GM21737 (cell line): ENCODE results near the gene IKBKE.
"Not testable (repeated sequence)": the region's sequence is repeated elsewhere in the genome, so short reads cannot be mapped to it uniquely, and the experiment has no call there.

Experiments used
- ATAC-seq: cut with Tn5 transposase; IDR thresholded peaks from one replicate; pipeline ENCODE4 v1.9.1; 2021; ENCODE audit warnings: mild to moderate bottlenecking, moderate library complexity; ENCODE audit not compliant: unreplicated experiment

IKBKE gene

DNA sequence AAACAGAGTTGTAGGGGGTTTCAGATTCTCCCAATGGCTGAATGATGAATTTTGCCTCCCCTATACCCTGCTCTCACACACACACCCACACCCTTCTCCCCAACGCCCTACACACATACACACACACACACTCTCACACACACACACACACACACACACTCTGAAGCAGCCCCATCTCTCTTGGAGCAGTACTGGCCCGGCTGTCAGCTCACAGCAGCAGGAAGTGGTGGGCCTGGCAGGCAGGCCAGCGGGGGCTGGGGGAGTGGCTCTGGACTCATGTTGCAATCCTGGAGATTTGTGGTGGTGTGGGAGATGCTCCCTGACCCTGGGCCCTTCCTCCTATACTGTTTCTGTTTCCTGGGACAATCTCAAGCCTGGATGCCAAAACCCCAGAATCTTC is 2.2 kb downstream of the IKBKE start:
- no peak for ATAC-seq

DNA sequence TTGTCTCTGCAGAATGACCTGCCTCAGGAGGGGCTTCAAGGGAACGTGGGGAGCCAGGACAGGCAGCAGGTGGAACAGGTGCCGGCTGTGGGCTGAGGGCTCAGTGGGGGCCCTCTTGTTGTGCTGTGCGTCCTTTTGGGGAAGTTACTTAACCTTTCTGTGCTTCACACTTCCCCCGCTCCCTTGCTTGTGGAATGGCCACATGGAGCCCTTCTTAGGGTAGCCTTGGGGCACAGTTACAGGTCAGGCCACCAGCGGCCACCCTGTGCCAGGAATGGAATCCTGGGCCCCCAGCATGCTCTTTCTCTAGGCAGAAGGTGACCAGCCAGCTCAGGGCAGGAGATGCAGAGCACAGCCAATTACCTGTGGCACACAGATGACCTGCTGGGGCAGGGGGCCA is 2.6 kb downstream of the IKBKE start:
- ATAC-seq: no peak

DNA sequence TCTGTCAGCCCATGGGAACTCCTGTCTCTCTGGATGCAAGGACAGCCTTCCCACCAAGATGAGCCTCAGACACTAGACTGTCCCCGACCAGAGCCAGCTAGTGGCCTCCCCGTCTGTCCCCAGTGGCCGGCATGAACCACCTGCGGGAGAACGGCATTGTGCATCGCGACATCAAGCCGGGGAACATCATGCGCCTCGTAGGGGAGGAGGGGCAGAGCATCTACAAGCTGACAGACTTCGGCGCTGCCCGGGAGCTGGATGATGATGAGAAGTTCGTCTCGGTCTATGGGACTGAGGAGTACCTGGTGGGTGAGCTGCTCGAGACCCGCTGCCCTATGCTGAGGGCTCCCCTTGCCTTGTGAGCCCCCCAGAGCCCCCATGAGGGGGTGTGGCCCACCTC is 5.8 kb downstream of the IKBKE start:
- ATAC-seq: no peak

DNA sequence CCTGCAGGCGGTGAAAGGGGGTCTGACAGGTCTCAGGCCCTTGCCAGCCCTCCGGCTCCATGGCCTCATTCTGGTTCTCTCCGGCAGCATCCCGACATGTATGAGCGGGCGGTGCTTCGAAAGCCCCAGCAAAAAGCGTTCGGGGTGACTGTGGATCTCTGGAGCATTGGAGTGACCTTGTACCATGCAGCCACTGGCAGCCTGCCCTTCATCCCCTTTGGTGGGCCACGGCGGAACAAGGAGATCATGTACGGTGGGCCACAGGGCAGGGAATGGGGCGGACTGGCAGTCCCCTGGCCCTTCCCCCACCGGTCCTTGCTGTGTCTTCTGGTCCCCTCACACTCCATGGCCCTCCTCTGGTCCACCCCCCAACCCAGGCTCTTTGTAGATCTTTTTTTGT is 6.3 kb downstream of the IKBKE start:
- ATAC-seq: no peak

DNA sequence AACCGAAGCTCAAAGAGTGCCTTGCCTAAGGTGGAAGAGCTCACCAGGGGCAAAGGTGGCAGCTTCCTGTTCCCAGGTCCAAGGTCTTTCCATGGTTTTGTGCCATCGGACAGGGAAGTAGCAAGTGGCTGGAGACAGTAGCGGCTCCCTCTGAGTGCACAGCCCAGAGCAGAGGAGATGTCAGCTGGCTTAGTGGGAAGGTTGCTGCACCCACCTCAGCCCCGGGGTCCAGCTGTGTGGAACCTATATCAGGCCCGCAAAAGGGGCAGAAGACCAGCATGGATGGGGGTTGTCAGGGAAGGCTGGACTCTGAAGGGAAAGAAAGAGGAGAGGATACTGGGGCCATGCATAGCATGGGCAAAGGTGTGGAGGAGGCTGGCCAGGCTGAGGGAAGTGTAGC is 6.8 kb downstream of the IKBKE start:
- ATAC-seq: no peak

DNA sequence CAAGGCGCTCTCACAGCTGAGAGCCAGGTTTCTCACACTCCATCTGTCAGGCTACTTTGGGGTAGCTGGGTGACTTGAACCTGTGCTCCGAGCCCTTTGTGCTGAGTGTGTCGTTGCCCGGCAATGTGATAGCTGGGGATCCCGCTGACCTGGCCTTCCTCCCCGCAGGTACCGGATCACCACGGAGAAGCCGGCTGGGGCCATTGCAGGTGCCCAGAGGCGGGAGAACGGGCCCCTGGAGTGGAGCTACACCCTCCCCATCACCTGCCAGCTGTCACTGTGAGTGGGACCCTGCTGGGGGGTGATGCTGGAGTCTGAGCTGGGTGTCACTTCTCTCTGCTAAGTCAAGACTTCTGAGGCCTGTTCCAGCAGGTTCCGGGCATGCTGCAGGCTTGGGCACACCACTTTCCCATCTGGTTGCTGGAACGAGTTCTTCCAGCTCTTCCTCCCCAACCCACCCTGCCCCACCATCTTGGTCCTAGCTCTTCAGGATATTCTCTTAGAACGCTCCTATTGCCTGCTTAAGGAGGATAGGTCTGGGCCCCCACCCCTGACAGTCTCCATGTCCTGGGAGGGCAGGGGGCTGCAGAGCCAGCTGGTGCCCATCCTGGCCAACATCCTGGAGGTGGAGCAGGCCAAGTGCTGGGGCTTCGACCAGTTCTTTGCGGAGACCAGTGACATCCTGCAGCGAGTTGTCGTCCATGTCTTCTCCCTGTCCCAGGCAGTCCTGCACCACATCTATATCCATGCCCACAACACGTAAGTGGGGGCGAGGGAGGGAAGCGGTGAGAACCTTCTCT is 7.5 kb downstream of the IKBKE start:
- no peak for ATAC-seq

DNA sequence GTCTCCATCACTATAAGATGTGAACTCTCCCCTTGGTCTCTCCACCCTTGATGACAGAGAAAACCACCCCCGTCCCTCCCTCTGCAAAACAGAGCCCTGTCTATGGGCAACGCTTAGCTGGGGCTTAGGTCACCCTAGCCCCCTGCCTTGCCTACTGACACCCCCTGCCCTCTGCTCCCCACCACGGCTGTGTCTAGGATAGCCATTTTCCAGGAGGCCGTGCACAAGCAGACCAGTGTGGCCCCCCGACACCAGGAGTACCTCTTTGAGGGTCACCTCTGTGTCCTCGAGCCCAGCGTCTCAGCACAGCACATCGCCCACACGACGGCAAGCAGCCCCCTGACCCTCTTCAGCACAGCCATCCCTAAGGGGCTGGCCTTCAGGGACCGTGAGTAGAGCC is 8.5 kb downstream of the IKBKE start:
- no peak for ATAC-seq

DNA sequence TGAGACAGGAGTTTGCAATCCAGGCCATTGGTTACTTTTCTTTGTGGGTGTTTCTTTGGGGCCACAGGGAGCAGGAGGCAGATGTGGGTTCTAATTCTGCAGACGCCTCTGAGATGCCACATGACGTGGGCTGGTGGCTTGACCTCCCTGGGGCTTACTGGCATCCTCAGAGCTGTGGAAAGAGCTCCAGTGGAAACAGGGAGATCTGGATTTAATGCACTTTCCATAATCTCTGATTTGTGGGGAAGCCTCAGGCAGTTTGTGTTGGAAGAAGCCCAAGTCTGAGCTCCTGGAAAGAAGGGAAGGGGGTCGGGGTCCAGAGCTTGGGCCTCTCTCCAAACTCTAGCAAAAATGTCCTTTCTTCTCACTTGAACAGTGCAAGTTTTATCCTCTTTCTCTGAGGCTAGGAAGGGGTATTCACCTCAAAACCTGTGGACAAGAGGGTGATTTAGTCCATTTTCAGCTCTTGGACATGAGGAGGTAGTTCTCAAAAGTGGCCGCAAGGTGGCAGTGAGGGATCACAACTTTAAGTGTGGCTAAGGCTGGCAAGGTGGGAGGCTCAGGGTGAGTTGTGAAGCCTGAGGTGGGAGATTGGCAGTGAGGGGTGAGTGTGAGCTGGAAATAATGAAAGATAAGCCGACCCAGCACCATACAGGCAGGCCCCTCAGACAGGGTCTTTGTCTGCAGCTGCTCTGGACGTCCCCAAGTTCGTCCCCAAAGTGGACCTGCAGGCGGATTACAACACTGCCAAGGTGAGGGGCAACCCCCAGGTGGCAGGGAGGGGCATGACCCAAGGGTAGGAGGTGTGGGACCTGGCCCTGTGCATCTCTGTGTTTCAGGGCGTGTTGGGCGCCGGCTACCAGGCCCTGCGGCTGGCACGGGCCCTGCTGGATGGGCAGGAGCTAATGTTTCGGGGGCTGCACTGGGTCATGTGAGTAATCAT is 9.2 kb downstream of the IKBKE start:
- no peak for ATAC-seq

DNA sequence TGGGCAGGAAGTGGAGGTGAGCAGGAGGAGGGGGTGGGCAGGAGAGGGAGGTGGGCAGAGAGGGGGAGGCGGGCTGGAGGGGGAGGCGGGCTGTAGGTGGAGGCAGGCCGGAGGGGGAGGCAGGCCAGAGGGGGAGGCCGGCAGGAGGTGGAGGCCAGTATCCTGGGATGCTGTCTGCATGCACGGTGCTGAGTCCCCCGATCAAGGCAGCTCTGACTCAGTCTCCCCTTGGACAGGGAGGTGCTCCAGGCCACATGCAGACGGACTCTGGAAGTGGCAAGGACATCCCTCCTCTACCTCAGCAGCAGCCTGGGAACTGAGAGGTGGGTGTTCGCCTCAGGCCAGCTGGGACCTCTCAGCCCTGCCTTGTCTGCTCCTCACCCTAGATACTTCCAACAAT is 9.9 kb downstream of the IKBKE start:
- no peak for ATAC-seq

DNA sequence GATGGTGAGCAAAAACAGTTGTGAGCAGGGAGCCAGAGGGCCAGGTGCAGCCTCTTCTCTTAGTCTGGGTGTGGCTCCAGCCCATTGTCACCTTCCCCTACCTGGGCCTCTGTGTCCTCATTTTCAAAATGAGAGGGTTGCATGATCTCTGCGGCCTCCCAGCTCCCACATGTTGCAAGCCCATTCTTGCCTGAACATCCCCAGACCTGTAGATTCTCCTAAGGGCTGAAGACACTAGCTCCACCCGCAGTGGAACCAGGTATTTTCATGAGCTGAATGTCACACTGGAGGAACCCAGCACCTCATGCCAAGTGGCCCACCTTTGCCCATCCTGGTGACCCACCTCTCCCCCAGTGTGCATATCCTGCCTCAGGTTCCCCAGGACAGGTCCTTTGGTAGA is 12.3 kb downstream of the IKBKE start:
- ATAC-seq: no peak

DNA sequence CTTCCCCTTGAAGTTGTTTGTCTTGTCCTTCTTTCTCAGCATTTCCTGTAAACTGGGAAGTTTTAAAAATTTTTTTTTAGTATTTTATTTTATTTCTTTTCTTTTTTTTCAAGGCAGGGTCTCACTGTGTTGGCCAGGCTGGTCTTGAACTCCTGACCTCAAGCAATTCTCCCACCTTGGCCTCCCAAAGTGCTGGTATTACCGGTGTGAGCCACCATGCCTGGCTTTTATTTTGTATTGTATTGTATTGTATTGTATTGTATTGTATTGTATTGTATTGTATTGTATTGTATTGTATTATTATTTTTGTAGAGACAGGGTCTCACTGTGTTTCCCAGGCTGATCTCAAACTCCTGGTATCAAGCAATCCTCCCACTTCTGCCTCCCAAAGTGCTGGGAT is 13.6 kb downstream of the IKBKE start:
- not testable (repeated sequence) for ATAC-seq

DNA sequence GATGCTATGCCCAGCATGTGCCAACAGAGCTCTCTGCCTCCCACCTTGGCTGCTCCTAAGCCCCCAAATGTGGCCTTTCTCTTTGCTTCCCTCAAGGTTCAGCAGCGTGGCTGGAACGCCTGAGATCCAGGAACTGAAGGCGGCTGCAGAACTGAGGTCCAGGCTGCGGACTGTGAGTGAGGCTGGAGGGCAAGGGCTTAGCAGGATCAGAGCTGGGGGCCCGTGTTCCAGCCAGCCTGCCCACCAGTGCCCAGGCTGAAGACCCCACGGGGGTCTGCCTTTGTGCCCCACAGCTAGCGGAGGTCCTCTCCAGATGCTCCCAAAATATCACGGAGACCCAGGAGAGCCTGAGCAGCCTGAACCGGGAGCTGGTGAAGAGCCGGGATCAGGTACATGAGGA is 14.6 kb downstream of the IKBKE start:
- no peak for ATAC-seq

DNA sequence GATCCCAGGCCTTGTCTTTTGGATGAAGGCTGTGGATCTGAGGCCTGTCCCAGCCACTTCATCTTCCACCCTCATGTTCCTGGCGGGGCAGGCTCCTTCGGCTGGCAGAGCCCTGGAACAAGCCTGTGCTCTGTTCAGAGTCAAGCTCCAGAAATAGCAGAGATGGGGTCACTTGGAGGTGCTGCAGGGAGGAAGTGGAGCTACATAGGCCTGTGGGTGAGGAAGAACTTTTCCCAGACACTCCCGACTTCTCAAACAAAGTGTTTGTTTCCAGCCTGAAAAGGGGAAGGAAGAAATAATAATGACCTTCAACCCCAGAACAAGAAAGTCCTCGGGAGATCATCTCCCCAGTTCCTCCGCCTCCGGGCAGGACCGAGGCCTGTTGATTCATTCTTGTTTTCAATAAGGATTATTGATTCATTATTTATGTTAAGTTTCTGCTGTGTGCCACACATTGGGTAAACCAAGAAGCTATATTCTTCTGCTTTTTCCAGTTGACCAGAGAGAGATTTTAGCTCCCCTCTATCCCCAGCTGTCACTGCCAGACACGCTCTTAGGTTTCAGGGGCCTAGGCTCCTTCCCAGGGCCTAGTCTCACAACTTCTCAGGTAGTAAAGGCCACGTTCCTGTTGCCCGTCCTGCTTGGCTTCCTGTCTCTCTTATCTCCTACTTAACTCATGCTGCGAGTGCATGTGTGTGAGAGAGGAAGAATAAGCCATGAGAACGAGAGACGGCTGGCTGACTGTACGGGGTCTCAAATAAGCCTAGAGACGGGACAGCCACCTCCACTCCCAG is 16.9 kb downstream of the IKBKE start:
- ATAC-seq: no peak

DNA sequence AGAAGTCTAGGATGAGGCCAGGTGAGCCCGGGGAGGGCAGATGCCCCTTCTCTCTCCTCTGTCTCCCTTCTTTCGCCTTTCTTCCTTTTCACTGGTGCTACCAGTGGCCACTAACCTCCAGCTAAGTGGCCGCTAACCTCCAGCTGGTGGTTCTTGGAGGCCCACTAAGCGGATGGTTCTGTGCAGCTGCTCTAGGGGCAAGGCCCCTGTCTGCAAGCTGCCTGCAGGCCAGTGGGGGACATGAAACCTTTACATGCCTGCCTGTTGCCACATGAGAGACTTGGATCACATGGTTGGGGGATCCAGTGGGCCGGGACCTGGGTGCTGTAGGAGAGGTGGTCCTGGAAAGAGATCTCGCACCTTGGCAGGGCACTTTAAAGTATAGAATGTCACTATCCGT is 17.7 kb downstream of the IKBKE start:
- no peak for ATAC-seq

DNA sequence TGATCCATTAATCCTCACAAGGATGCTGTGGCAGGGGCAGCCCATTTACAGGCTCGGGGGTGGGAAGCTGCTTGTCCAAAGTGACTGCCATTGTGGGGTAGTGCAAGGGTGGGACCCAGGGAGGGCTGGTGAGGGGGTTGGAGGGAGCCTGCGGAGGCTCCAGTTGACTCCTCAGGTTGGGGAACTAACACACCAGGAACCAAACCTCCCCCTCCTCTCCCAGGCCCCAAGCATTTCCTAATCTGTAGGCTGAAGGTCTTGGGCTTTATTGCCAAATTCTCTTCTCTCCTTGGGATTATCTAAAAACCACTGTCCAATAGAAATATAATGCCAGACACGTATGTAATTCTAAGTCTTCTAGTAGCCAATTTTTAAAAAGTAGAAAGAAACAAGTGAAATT is 18.2 kb downstream of the IKBKE start:
- ATAC-seq: no peak

DNA sequence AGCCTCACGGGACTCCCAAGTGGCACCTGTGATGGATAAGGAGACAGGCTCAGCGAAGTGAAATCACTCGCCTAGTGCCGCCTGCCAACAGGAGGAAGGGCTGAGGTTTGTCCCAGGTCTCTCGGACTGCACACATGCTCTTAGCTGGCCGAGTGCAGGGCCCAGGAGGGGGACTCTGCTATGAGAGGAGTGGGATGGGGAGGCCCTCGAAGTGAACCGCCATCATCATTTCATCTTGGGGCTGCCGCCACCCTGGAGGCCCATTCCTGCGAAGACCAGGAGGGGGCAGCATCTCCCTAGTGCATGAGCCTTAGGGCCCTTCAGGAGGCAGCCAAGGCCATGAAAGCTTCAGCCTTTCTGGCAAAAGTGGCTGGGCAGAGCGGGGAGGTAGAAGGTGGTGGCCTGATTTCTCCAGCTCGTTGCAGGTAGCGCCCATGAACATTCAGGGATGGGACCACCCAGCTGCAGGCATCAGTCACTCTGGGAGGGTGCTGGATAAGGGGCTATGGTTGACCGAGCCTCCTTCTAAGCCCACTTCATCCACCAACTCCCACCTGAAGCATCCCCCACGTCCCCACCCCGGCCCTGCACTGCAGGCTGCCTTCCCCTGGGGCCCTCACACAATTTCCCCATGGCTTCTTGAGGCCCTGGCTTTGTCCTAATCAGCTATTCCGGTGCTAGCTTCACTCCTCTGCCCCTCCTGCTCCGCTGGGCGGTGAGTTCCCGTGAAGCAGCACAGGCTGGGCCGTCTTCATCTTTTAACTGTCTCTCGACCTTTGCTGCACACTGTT is 19.9 kb downstream of the IKBKE start:
- ATAC-seq: no peak

DNA sequence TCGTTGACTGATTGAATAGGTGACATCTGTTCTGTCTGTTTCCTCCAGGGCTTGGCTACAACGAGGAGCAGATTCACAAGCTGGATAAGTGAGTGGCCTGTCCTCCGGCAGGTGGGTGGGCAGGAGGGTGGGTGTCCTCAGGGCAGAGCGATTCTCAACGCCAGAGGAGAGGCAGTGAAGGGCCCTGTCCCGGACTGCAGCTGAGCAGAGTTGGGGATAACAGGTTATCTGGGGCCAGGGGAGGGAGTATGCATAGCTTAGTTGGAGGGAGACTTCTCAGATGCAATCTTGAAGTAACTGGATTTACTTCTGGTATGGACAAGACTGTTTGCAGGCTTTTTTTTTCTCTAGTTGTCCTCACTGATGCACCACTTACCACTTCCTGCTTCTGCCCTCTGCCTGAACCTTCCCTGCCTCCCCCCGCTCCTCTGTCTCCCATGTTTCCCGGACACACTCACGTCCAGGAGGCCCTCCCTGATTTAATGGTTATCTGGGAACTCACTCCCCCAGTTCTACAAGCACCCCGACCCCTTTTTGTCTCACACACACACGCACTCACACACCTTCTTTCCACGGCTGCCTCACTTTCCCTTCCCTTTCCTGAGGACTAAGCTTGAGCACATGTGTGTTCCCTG is 20.6 kb downstream of the IKBKE start:
- ATAC-seq: no peak

DNA sequence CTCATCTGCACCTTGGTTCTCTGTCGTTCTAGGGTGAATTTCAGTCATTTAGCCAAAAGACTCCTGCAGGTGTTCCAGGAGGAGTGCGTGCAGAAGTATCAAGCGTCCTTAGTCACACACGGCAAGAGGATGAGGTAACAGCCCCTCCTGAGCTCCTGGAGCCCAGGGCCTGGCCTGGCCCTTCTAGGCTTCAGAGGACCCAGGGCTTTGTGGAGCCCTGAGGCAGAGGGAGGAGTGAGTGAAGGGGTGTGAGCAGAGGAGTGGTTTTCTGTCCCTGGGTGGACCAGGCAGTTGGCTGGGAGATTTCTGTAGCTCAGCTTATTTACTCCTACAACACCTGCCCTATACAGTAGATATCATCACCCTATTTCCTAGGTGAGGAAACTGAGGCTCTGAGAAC is 21.3 kb downstream of the IKBKE start:
- no peak for ATAC-seq

DNA sequence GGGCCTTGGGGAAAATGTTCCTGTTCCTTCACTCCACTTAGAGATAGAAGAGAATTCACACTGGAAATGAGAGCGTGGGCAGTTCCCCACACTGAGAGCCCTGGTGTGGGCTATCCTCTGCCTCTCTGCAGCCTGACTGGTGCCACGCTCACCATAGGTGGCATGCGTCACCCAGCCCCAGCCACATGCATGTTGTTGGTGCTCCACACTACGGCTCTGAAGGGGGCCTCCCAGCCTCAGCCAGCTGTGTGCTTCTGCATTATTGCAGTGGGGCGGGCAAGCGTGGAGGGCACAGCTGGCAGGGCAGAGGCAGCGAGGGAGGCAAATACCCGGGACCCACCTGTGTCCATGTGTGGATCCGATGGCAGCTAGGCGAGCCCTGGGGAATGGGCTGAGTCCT is 22.3 kb downstream of the IKBKE start:
- ATAC-seq: no peak

DNA sequence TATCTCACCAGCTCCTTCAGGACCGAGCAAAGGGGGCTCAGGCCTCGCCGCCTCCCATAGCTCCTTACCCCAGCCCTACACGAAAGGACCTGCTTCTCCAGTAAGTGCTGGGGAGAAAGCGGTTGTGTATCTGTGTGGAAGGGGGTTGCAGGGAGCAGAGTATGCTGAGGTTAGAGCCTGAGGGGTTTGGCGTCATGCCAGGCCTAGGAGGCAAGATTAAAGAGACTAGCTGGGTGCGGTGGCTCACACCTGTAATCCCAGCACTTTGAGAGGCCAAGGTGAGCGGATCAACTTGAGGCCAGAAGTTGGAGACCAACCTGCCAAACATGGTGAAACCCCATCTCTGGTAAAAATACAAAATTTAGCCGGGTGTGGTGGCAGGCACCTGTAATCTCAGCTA is 23.0 kb downstream of the IKBKE start:
- no peak for ATAC-seq
